ENCODE data around the gene MIB2.

GRCh38 chr1:1598051-1598719 lies 17.1 kb upstream of the MIB2 start:
- no peak for TF ChIP-seq YY1 (IDR thresholded peaks at IDR 0.05; ENCODE audit: insufficient read depth, insufficient read length)
- TF ChIP-seq ZNF274 (IDR thresholded peaks at IDR 0.05; ENCODE audit: low read depth, low read length): no peak

Data from NT2/D1 (cell line).